ENCODE data around the gene SEMA6A. TPM values are rescaled to one million over a fixed set of nuclear protein-coding genes. Genes with fewer than 3 reads are reported as not detected.

The SEMA6A gene
- polyA plus RNA-seq, 4 donors, result 39.6 to 61.6 (median 54.8) TPM

- DNase-seq (ENCODE audit: low read depth in 4 of 4, low spot score in 2 of 4), result peak; percentile 67 to 86 (median 77)
Observed at GRCh38 chr5:116576053-116576713, 1.6 kb upstream of the SEMA6A start.

GRCh38 chr5:116575326-116576052, 866 bp upstream of the SEMA6A start:
- DNase-seq (ENCODE audit: low read depth in 4 of 4, low spot score in 2 of 4), result peak in 3 of 4 donors; percentile 44 to 64 (median 48)

GRCh38 chr5:116573702-116574366, 789 bp downstream of the SEMA6A start:
- peak; percentile 28 to 48 (median 42) for DNase-seq (ENCODE audit: low read depth in 4 of 4, low spot score in 2 of 4)

- DNase-seq (ENCODE audit: low read depth in 4 of 4, low spot score in 2 of 4), result peak in 1 of 4 donors; percentile 42
Observed at GRCh38 chr5:116573279-116573701, 1.3 kb downstream of the SEMA6A start.

- DNase-seq (ENCODE audit: low read depth in 4 of 4, low spot score in 2 of 4), result peak; percentile 36 to 75 (median 60)
Observed at GRCh38 chr5:116572350-116573278, 2.0 kb downstream of the SEMA6A start.

- peak; percentile 18 to 66 (median 30) for DNase-seq (ENCODE audit: low read depth in 4 of 4, low spot score in 2 of 4)
Observed at GRCh38 chr5:116571568-116572349, 2.9 kb downstream of the SEMA6A start.

GRCh38 chr5:116569999-116570398, 4.6 kb downstream of the SEMA6A start:
- no peak for DNase-seq (ENCODE audit: low read depth in 4 of 4, low spot score in 2 of 4)

GRCh38 chr5:116567106-116567505, 7.5 kb downstream of the SEMA6A start:
- no peak for DNase-seq (ENCODE audit: low read depth in 4 of 4, low spot score in 2 of 4)

- DNase-seq (ENCODE audit: low read depth in 4 of 4, low spot score in 2 of 4), result no peak
Observed at GRCh38 chr5:116566251-116566650, 8.4 kb downstream of the SEMA6A start.

GRCh38 chr5:116564756-116565490, 9.7 kb downstream of the SEMA6A start:
- no peak for DNase-seq (ENCODE audit: low read depth in 4 of 4, low spot score in 2 of 4)

- no peak for DNase-seq (ENCODE audit: low read depth in 4 of 4, low spot score in 2 of 4)
Observed at GRCh38 chr5:116564312-116564711, 10.3 kb downstream of the SEMA6A start.

GRCh38 chr5:116563736-116564308, 10.8 kb downstream of the SEMA6A start:
- no peak for DNase-seq (ENCODE audit: low read depth in 4 of 4, low spot score in 2 of 4)

- DNase-seq (ENCODE audit: low read depth in 4 of 4, low spot score in 2 of 4), result no peak
Observed at GRCh38 chr5:116562669-116563068, 12.0 kb downstream of the SEMA6A start.

GRCh38 chr5:116561658-116562057, 13.0 kb downstream of the SEMA6A start:
- DNase-seq (ENCODE audit: low read depth in 4 of 4, low spot score in 2 of 4), result no peak

- no peak for DNase-seq (ENCODE audit: low read depth in 4 of 4, low spot score in 2 of 4)
Observed at GRCh38 chr5:116559673-116560164, 14.9 kb downstream of the SEMA6A start.

- no peak for DNase-seq (ENCODE audit: low read depth in 4 of 4, low spot score in 2 of 4)
Observed at GRCh38 chr5:116559239-116559638, 15.4 kb downstream of the SEMA6A start.

- DNase-seq (ENCODE audit: low read depth in 4 of 4, low spot score in 2 of 4), result no peak
Observed at GRCh38 chr5:116557669-116558271, 16.9 kb downstream of the SEMA6A start.

- DNase-seq (ENCODE audit: low read depth in 4 of 4, low spot score in 2 of 4), result no peak
Observed at GRCh38 chr5:116554764-116555163, 19.9 kb downstream of the SEMA6A start.

Data from left renal cortex interstitium (tissue), 4 donors.